Pancreas (tissue), 10 donors: ENCODE results near the gene KRT72. TPM values are rescaled to one million over a fixed set of nuclear protein-coding genes. Genes with fewer than 3 reads are reported as not detected.

Experiments
- ATAC-seq, 4 donors: fragments of 200-7000 bp; cut with Tn5 transposase; one replicate each; pipeline versions ENCODE4 v1.8.0 to v1.9.1; 2020; ENCODE audit warnings: mild to moderate bottlenecking in 4 of 4, moderate library complexity in 4 of 4
- DNase-seq, 6 donors: peaks; one replicate each; pipeline ENCODE4 v3.0.0-alpha.2; 2020
- FAIRE-seq: peaks from 2 replicates; lab custom pipeline; 2012; peaks lifted over from hg19 to GRCh38; lab: Jason Lieb, UNC
- H3K27ac ChIP-seq, 4 donors: fragments of 200-600 bp; sonication (generic); 1 replicate in 3 of 4; 2 replicates in 1 of 4; pipeline versions ENCODE4 v1.5.0 to v1.8.0; 2020
- H3K27me3 ChIP-seq, 4 donors: fragments of 200-600 bp; one replicate each; pipeline ENCODE4 v1.8.0; 2021
- H3K36me3 ChIP-seq, 3 donors: fragments of 200-600 bp; sonication (generic) in 1 of 3; one replicate each; pipeline versions ENCODE4 v1.5.0 to v1.8.0; 2020 to 2021
- H3K4me1 ChIP-seq, 3 donors: fragments of 200-600 bp; one replicate each; pipeline ENCODE4 v1.8.0; 2021
- H3K4me3 ChIP-seq, 4 donors: fragments of 200-600 bp; sonication (generic) in 2 of 4; one replicate each; pipeline versions ENCODE4 v1.5.0 to v1.8.0; 2020 to 2021
- H3K9me3 ChIP-seq, 4 donors: fragments of 200-600 bp; one replicate each; pipeline ENCODE4 v1.8.0; 2021
- CTCF ChIP-seq, 4 donors: fragments of 200-600 bp; sonication (generic) in 3 of 4; IDR thresholded peaks; one replicate each; pipeline versions ENCODE4 v1.5.0 to v1.8.0; 2021; ENCODE audit warnings: antibody characterized with exemption in 4 of 4
- WGBS, 2 donors: extraction: QIAGEN DNeasy Blood & Tissue Kit; methylation state at CpG; one replicate each; pipeline ENCODE4 v1.1.7; 2013; 5-methylcytosine and 5-hydroxymethylcytosine counted together
- intact Hi-C, 3 donors: fragments of 100-400 bp; cut with DNase I; formaldehyde crosslinking; loops; one replicate each; pipeline versions ENCODE4 v1.11.1 to v1.14.2; 2022
- polyA plus RNA-seq, 2 donors: library from polyadenylated mRNA; stranded (reverse); fragments of 200-250 nt; gene quantifications; one replicate each; pipeline ENCODE4 v1.2.3, GENCODE V29; 2013
- total RNA-seq, 6 donors: library from RNA; stranded (reverse); fragmentation: NEBNext Ultra II Directional in 4 of 6; extraction: Animal tissue kit (Norgen Biotek cat#: 25700) in 4 of 6; gene quantifications; one replicate each; pipeline versions ENCODE4 v1.2.1 to v1.2.4, GENCODE V29; 2021 to 2023
- donor health status: healthy with polysubstance abuse.
- donor health status: DM: no; HTN: no; CAD: no; lungs with moderate emphysema.
- donor health status: DM: no; HTN: no; CAD: no.
- donor health status: control.
- donor health status: control.
- donor health status: Bipolar disorder and iron deficiency.
- donor health status: DM: yes; HTN: yes; CAD: no.
- donor health status: DM: no; HTN: no; CAD: no.
- donor health status: DM: no; HTN: no; CAD: no.
- donor health status: DM: yes; HTN: yes; CAD: no.

KRT72 gene
- total and polyA plus RNA-seq, 8 donors: 0.09 TPM; not detected in 7

GRCh38 chr12:52616680-52617402, 15.6 kb upstream of the KRT72 start:
- FAIRE-seq (no peak), ATAC-seq (no peak), DNase-seq (no peak)
- Histone ChIP-seq H3K9me3 (no peaks in the 10 kb centered on the region), H3K27me3 (no peaks in the 10 kb centered on the region), H3K36me3 (no peaks in the 10 kb centered on the region), H3K4me3 (no peak overlapping the region), H3K27ac (no peak overlapping the region), H3K4me1 (no peaks in the 10 kb centered on the region)
- intact Hi-C loops: no loop called here
- TF ChIP-seq CTCF (IDR thresholded peaks at IDR 0.05): no peak
- 67 to 79% methylated on average over 10 of the region's 10 CpGs for WGBS, 2 donors

- FAIRE-seq (no peak), ATAC-seq (no peak), DNase-seq (no peak)
- Histone ChIP-seq H3K9me3 (no peaks in the 10 kb centered on the region), H3K36me3 (no peaks in the 10 kb centered on the region), H3K27me3 (no peaks in the 10 kb centered on the region), H3K4me3 (no peak overlapping the region), H3K27ac (no peak overlapping the region), H3K4me1 (no peaks in the 10 kb centered on the region)
- 71 to 79% methylated on average over 9 of the region's 9 CpGs for WGBS, 2 donors
- no peak for TF ChIP-seq CTCF (IDR thresholded peaks at IDR 0.05)
- intact Hi-C loops: no loop called here
These were observed 14.6 kb upstream of the KRT72 start for GRCh38 chr12:52615912-52616311.

GRCh38 chr12:52615208-52615868, 14.1 kb upstream of the KRT72 start:
- Histone ChIP-seq H3K4me1 (no peaks in the 10 kb centered on the region), H3K27me3 (no peaks in the 10 kb centered on the region), H3K9me3 (no peaks in the 10 kb centered on the region), H3K27ac (no peak overlapping the region), H3K36me3 (no peaks in the 10 kb centered on the region), H3K4me3 (no peak overlapping the region)
- no peak for FAIRE-seq
- no peak for TF ChIP-seq CTCF (IDR thresholded peaks at IDR 0.05)
- ATAC-seq: no peak
- intact Hi-C loops: no loop called here
- WGBS, 2 donors: 52 to 58% methylated on average over 6 of the region's 6 CpGs
- DNase-seq: no peak

GRCh38 chr12:52614381-52615207, 13.3 kb upstream of the KRT72 start:
- intact Hi-C loops: no loop called here
- 74 to 76% methylated on average over 10 of the region's 10 CpGs for WGBS, 2 donors
- Histone ChIP-seq H3K4me1 (no peaks in the 10 kb centered on the region), H3K27ac (no peak overlapping the region), H3K36me3 (no peaks in the 10 kb centered on the region), H3K9me3 (no peaks in the 10 kb centered on the region), H3K27me3 (no peaks in the 10 kb centered on the region), H3K4me3 (no peak overlapping the region)
- no peak for FAIRE-seq
- ATAC-seq: no peak
- no peak for TF ChIP-seq CTCF (IDR thresholded peaks at IDR 0.05)
- no peak for DNase-seq
